Endothelial cell of umbilical vein (primary cell): ENCODE data around the gene PLXDC2. TPM values are rescaled to one million over a fixed set of nuclear protein-coding genes. Genes with fewer than 3 reads are reported as not detected.
A peak's percentile ranks its signal among the peaks of the same experiment; 100 is the strongest.

Source experiments
- BruUV-seq: library from RNA; stranded (reverse); fragments of 400-500 nt; replicated peaks from 2 replicates; lab custom pipeline; 2021; lab: Mats Ljungman, UMichigan
- CTCF ChIA-PET: fragments of 300-600, 350-600 bp; sonication (Branson Sonifier 250); formaldehyde crosslinking; loops from one replicate; lab custom pipeline; 2021; ENCODE audit warnings: antibody characterized with exemption, inconsistent platforms; lab: Charles Lee
- POLR2A ChIA-PET: fragments of 300-600, 350-600 bp; sonication (Branson Sonifier 250); formaldehyde crosslinking; loops from one replicate; lab custom pipeline; 2021; ENCODE audit warnings: antibody characterized with exemption, inconsistent platforms; lab: Charles Lee
- DNase-seq: peaks from one replicate; pipeline ENCODE4 v3.0.0-alpha.2; 2011; ENCODE audit warnings: low read depth, low spot score
- FAIRE-seq: peaks from 2 replicates; lab custom pipeline; 2011; peaks lifted over from hg19 to GRCh38; lab: Jason Lieb, UNC
- H2AFZ ChIP-seq: 2 replicates; pipeline ENCODE4 v1.6.0; 2012; ENCODE audit warnings: low read depth, low read length, control low read depth, inconsistent platforms
- H3K27ac ChIP-seq: 2 replicates; pipeline ENCODE4 v1.5.1; 2011; ENCODE audit warnings: low read depth, mild to moderate bottlenecking, control low read depth, low read length, moderate library complexity; ENCODE audit not compliant: insufficient read depth
- H3K27me3 ChIP-seq, 2 experiments: 2 replicates each; pipeline versions ENCODE4 v1.6.0 to v1.6.1; 2011; ENCODE audit warnings: low read length in 2 of 2, mixed read lengths in 1 of 2; ENCODE audit not compliant: control insufficient read depth in 2 of 2, insufficient read depth in 2 of 2
- H3K36me3 ChIP-seq, 2 experiments: 2 replicates in 1 of 2; 3 replicates in 1 of 2; pipeline ENCODE4 v1.5.1; 2011; ENCODE audit warnings: low read length in 2 of 2, mild to moderate bottlenecking in 1 of 2, moderate library complexity in 1 of 2; ENCODE audit not compliant: control insufficient read depth in 2 of 2, insufficient read depth in 2 of 2; ENCODE audit errors: extremely low read depth in 1 of 2
- H3K4me1 ChIP-seq: 3 replicates; pipeline ENCODE4 v1.5.1; 2011; ENCODE audit warnings: mild to moderate bottlenecking, low read length; ENCODE audit not compliant: control insufficient read depth, insufficient read depth; ENCODE audit errors: extremely low read depth
- H3K4me2 ChIP-seq: 2 replicates; pipeline ENCODE4 v1.6.1; 2011; ENCODE audit warnings: low read length, control low read depth, mixed read lengths; ENCODE audit not compliant: insufficient read depth
- H3K4me3 ChIP-seq, 3 experiments: fragments of 200-600 bp in 1 of 3; sonication (generic), shearing (Covaris generic) in 1 of 3; replicated peaks in 1 of 3; 2 replicates each; pipeline ENCODE4 v1.5.1; 2011 to 2016; ENCODE audit warnings: control low read depth in 3 of 3, low read length in 3 of 3, mild to moderate bottlenecking in 2 of 3, inconsistent platforms in 1 of 3, low read depth in 1 of 3, moderate library complexity in 1 of 3; ENCODE audit not compliant: insufficient read depth in 1 of 3
- H3K79me2 ChIP-seq: 2 replicates; pipeline ENCODE4 v1.6.0; 2012; ENCODE audit warnings: low read length, inconsistent platforms; ENCODE audit not compliant: control insufficient read depth, insufficient read depth
- H3K9ac ChIP-seq: replicated peaks from 2 replicates; pipeline ENCODE3; 2011; ENCODE audit warnings: low read length, control low read depth; ENCODE audit not compliant: insufficient read depth; ENCODE audit errors: extremely low read depth
- H3K9me1 ChIP-seq: replicated peaks from 3 replicates; pipeline ENCODE4 v1.6.0; 2011; ENCODE audit warnings: mild to moderate bottlenecking, low read length; ENCODE audit not compliant: control insufficient read depth, insufficient read depth; ENCODE audit errors: extremely low read depth
- H3K9me3 ChIP-seq: replicated peaks from 2 replicates; pipeline ENCODE4 v1.5.1; 2012; ENCODE audit warnings: low read length, inconsistent platforms; ENCODE audit not compliant: control insufficient read depth, insufficient read depth
- H4K20me1 ChIP-seq: replicated peaks from 2 replicates; pipeline ENCODE3; 2011; ENCODE audit warnings: mild to moderate bottlenecking, low read length; ENCODE audit not compliant: control insufficient read depth, insufficient read depth; ENCODE audit errors: extremely low read depth
- EZH2 ChIP-seq: IDR thresholded peaks from 2 replicates; pipeline ENCODE4 v1.6.1; 2012; ENCODE audit warnings: borderline replicate concordance, low read depth, mild to moderate bottlenecking, moderate library complexity, low read length, inconsistent platforms; ENCODE audit not compliant: severe bottlenecking
- FOS ChIP-seq: IDR thresholded peaks from 2 replicates; pipeline ENCODE4 v1.6.1; 2011; ENCODE audit warnings: mild to moderate bottlenecking, low read length, moderate library complexity, borderline replicate concordance; ENCODE audit not compliant: insufficient read depth
- GATA2 ChIP-seq: IDR thresholded peaks from 2 replicates; pipeline ENCODE4 v1.7.0; 2011; ENCODE audit warnings: low read depth, mild to moderate bottlenecking, moderate library complexity, mixed read lengths, low read length; ENCODE audit not compliant: insufficient read length, insufficient read depth
- JUN ChIP-seq: IDR thresholded peaks from 2 replicates; pipeline ENCODE4 v1.6.1; 2011; ENCODE audit warnings: borderline replicate concordance, low read depth; ENCODE audit not compliant: insufficient read length, insufficient read depth
- MYC ChIP-seq: IDR thresholded peaks from one replicate; pipeline ENCODE4 v1.6.1; 2011; ENCODE audit warnings: mild to moderate bottlenecking, low read depth, low read length
- POLR2A ChIP-seq: IDR thresholded peaks from 2 replicates; pipeline ENCODE4 v1.6.1; 2012; ENCODE audit warnings: low read depth, mild to moderate bottlenecking, control low read depth, low read length
- POLR2AphosphoS5 ChIP-seq: IDR thresholded peaks from 2 replicates; pipeline ENCODE4 v1.6.1; 2012; ENCODE audit warnings: low read depth, mild to moderate bottlenecking, control low read depth, low read length, moderate library complexity; ENCODE audit not compliant: insufficient read depth
- dilution Hi-C: fragments of 300-500 bp; cut with MboI; formaldehyde crosslinking; loops from one replicate; pipeline ENCODE4 v1.15.0; 2019; ENCODE audit warnings: low sequenced_read_pairs; ENCODE audit not compliant: extremely low pct_ligation_motif_present
- intact Hi-C: fragments of 100-400 bp; cut with micrococcal nuclease; formaldehyde crosslinking; loops from one replicate; pipeline ENCODE4 v1.10.0; 2022
- polyA plus RNA-seq, 4 experiments: library from polyadenylated mRNA; depleted of rRNA in 3 of 4; stranded (reverse) in 3 of 4; unstranded in 1 of 4; fragments of >200 nt; gene quantifications; 2 replicates each; pipeline versions ENCODE4 v1.2.1 to v1.2.3, GENCODE V29; 2011 to 2012; ENCODE audit warnings: missing spikeins in 1 of 4
- total RNA-seq: library from RNA; stranded (reverse); gene quantifications from 2 replicates; pipeline ENCODE4 v1.2.3, GENCODE V29; 2021
- TF ChIP-seq, protein P1 (sequence below), 2 donors: IDR thresholded peaks; 1 replicate in 1 of 2; 2 replicates in 1 of 2; pipeline ENCODE4 v1.5.1; 2011; ENCODE audit warnings: low read length in 2 of 2, mild to moderate bottlenecking in 2 of 2, moderate library complexity in 2 of 2, control low read depth in 1 of 2, inconsistent platforms in 1 of 2, low read depth in 1 of 2; ENCODE audit not compliant: insufficient read depth in 1 of 2; ENCODE audit errors: extremely low read depth in 1 of 2
- TF ChIP-seq, protein P2 (sequence below): IDR thresholded peaks from 2 replicates; pipeline ENCODE4 v1.6.1; 2011; ENCODE audit not compliant: insufficient read depth, insufficient read length

The PLXDC2 gene
- total and polyA plus RNA-seq, 2 donors (not counting 3 experiments of a cell fraction or from before 2014, with no cell fraction given), result 0.32 to 1.2 TPM

DNA sequence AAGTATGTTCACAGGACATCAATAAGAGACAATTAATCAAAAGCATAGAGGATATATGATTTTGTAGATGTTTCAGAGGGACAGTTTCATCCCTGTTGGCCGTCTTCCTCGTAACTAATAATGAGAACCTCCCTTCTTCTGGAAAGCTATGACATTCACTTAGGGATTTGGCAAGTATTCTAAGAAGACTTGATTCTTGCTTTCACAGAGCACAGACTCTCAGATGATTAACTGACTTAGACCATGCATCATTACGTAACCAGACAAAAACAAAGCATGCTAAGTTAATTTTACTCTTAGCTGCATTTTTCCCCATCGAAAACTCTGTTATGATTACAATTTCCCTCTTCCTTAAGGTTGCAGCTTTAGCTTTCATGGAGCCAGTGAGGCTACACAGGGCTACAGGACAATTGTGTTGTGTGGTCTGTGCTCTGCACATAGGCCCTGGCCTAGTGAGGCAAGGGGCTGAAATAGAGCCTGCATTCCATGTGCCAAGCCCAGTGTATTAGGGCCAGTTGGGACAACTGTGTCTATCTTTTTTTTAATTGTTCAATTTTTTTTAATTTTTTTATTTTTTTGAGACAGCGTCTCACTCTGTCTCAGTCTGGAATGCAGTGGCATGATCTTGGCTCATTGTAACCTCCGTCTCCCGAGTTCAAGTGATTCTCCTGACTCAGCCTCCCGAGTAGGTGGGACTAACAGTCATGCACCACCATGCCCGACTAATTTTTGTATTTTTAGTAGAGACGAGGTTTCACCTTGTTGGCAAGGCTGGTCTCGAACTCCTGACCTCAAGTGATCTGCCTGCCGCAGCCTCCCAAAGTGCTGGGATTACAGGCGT is 105.3 kb downstream of the PLXDC2 start:
- intact Hi-C loops, result loop anchor here (1.0 to 5.0 kb wide), 2 partner anchors 10 to 81 kb away; no protein-coding TSS in a partner anchor
- H3K9me1 ChIP-seq, result no peaks in the 10 kb centered on the region
- peaks cover 18% of the 10 kb centered on the region for H3K4me1 ChIP-seq
- CTCF ChIA-PET, result no interaction called here
- no peaks in the 10 kb centered on the region for H3K27me3 ChIP-seq
- peak overlapping the region; percentile 81 for H3K27ac ChIP-seq
- no TSS peak for BruUV-seq
- H3K9me3 ChIP-seq, result no peaks in the 10 kb centered on the region
- H3K36me3 ChIP-seq, result no peaks in the 10 kb centered on the region
- no peak overlapping the region for H3K4me3 ChIP-seq
- H4K20me1 ChIP-seq, result no peaks in the 10 kb centered on the region
- POLR2A ChIA-PET, result no interaction called here
- no peak overlapping the region for H2AFZ ChIP-seq
- DNase-seq (no peak), FAIRE-seq (no peak)
- H3K79me2 ChIP-seq, result no peaks in the 10 kb centered on the region
- dilution Hi-C loops, result no loop called here
- peak overlapping the region; percentile 78 for H3K4me2 ChIP-seq
- no peak overlapping the region for H3K9ac ChIP-seq
- TF ChIP-seq MYC (no peak), POLR2AphosphoS5 (no peak), POLR2A (no peak), GATA2 (no peak), EZH2 (no peak), FOS (no peak), JUN (no peak)
- TF ChIP-seq, protein P1, sequence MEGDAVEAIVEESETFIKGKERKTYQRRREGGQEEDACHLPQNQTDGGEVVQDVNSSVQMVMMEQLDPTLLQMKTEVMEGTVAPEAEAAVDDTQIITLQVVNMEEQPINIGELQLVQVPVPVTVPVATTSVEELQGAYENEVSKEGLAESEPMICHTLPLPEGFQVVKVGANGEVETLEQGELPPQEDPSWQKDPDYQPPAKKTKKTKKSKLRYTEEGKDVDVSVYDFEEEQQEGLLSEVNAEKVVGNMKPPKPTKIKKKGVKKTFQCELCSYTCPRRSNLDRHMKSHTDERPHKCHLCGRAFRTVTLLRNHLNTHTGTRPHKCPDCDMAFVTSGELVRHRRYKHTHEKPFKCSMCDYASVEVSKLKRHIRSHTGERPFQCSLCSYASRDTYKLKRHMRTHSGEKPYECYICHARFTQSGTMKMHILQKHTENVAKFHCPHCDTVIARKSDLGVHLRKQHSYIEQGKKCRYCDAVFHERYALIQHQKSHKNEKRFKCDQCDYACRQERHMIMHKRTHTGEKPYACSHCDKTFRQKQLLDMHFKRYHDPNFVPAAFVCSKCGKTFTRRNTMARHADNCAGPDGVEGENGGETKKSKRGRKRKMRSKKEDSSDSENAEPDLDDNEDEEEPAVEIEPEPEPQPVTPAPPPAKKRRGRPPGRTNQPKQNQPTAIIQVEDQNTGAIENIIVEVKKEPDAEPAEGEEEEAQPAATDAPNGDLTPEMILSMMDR (IDR thresholded peaks at IDR 0.05; ENCODE audit: extremely low read depth in 1 of 2, insufficient read depth in 1 of 2, low read depth in 1 of 2, low read length in 2 of 2), result no peak
- TF ChIP-seq, protein P2, sequence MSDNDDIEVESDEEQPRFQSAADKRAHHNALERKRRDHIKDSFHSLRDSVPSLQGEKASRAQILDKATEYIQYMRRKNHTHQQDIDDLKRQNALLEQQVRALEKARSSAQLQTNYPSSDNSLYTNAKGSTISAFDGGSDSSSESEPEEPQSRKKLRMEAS, result no peak
